NCI-H2196 treated with DMSO at 0.1 percent for 48 hours (cell line): Measurements from ENCODE around the gene SYNE2.
"Not testable (repeated sequence)": the region's sequence is repeated elsewhere in the genome, so short reads cannot be mapped to it uniquely, and the experiment has no call there.

Source experiments
- DNase-seq: peaks from one replicate; lab custom pipeline; 2025; ENCODE audit not compliant: unreplicated experiment; lab: John Stamatoyannopoulos, UW

Gene SYNE2

GRCh38 chr14:64187331-64187730 lies 334.5 kb downstream of the SYNE2 start:
- no peak for DNase-seq

DNA sequence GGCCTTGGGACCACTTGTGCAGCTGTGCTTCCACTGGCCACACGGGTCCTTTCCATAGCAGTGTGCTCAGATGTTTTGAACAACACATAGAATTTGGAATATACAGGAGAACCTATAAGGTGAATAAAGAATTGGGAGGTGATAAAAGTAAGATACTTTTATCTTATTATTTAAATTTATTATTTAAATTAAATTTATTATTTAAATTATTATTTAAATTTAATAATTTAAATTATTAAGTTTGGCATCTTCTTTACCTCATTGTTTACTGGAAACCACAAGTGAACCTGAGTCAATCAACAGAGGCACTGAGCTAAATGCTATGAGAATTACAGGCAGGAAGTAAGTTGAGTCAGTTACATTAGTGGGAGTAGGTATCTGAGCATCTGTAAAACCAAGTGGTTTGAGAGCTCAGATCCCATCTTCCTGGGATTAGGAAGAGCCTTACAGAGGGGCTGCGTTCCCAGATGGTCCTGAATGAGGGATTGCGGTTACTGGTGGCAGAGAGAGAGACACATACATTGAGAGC lies 338.2 kb downstream of the SYNE2 start:
- DNase-seq, result no peak

GRCh38 chr14:64191756-64192155 lies 339.0 kb downstream of the SYNE2 start:
- DNase-seq, result no peak

GRCh38 chr14:64193821-64194220 lies 341.0 kb downstream of the SYNE2 start:
- DNase-seq, result no peak

DNA sequence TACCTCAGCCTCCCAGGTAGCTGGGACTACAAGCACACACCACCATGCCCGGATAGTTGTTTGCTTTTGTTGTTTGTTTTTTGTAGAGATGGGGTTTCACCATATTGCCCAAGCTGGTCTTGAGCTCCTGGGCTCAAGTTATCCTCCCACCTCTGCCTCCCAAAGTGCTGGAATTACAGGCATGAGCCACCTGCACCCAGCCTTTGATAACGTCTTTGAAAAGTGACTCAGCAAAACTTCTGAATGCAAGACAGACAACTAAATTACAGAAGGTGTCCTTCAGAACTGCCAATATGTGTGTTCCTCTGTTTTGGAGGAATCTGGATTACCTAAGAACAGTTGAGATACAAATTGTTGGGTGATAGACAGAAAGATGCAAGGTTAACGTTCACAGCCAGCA lies 341.6 kb downstream of the SYNE2 start:
- no peak for DNase-seq

- DNase-seq, result no peak
These were observed 342.4 kb downstream of the SYNE2 start for GRCh38 chr14:64195199-64195598.

GRCh38 chr14:64196056-64196455 lies 343.3 kb downstream of the SYNE2 start:
- DNase-seq, result no peak

- DNase-seq, result no peak
These were observed 344.1 kb downstream of the SYNE2 start for GRCh38 chr14:64196814-64197411.

- DNase-seq, result no peak
These were observed 345.2 kb downstream of the SYNE2 start for GRCh38 chr14:64197996-64198395.

GRCh38 chr14:64198486-64198885 lies 345.7 kb downstream of the SYNE2 start:
- DNase-seq, result no peak

- DNase-seq, result no peak
These were observed 347.4 kb downstream of the SYNE2 start for GRCh38 chr14:64200170-64200569.

GRCh38 chr14:64201296-64201695 lies 348.5 kb downstream of the SYNE2 start:
- DNase-seq, result no peak

GRCh38 chr14:64201921-64202545 lies 349.2 kb downstream of the SYNE2 start:
- DNase-seq, result no peak

DNA sequence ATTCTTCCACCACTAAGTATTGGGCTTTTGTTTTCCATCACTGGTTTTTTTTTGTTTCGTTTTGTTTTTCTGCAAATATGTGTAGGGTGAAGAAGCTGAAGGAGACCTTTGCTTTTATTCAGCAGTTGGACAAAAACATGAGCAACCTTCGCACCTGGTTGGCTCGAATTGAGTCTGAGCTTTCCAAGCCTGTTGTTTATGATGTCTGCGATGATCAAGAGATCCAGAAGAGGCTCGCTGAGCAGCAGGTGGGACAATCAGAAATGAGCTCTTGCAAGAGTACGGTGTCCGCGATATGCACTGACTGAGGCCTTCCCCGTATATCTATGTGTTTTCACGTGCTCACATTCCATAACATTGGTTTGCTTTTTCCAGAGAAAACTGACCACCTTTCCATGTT lies 349.9 kb downstream of the SYNE2 start:
- no peak for DNase-seq

- DNase-seq, result no peak
These were observed 350.7 kb downstream of the SYNE2 start for GRCh38 chr14:64203366-64204006.

- no peak for DNase-seq
These were observed 355.5 kb downstream of the SYNE2 start for GRCh38 chr14:64208261-64208660.

GRCh38 chr14:64208981-64209380 lies 356.2 kb downstream of the SYNE2 start:
- DNase-seq, result no peak

DNA sequence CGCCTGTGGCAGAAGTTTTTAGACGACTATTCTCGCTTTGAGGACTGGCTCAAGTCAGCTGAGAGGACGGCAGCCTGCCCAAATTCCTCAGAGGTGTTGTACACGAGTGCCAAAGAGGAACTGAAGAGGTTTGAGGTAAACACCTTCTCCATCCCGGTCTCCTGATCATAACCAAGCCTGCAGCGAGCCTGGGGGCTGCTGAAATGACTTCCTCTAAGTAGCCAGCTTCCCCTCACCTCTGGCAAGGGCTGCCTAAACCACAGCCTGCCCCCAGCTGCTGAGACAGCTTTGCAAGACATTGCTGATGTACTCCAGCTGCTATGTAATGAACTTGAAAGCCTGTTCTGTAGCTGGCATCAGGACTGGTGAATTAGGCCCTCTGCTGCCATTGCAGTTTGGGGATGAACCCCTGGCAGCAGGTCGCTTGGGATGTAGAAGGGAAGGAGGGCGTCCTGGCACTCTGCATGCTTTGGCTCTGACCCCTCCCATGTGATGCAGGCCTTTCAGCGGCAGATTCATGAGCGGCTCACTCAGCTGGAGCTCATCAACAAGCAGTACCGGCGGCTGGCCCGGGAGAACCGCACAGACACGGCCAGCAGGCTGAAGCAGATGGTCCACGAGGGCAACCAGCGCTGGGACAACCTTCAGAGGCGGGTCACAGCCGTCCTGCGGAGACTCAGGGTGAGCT lies 356.8 kb downstream of the SYNE2 start:
- no peak for DNase-seq

- DNase-seq, result no peak
These were observed 357.4 kb downstream of the SYNE2 start for GRCh38 chr14:64210216-64210615.

DNA sequence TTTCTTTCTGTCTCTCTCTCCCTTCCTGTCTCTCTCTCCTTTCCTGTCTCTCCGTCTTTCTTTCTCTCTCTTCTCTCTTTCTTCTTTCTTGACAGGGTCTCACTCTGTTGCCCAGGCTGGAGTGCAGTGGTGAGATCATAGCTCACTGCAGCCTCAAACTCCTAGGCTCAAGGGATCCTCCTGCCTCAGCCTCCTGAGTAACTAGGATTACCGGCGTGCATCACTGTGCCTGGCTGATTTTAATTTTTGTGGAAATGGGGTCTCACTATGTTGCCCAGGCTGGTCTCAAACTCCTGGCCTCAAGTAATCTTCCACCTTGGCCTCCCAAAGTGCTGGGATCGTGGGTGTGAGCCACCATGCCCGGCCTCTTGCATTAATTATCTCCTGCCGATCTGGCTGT lies 358.1 kb downstream of the SYNE2 start:
- DNase-seq, result not testable (repeated sequence)

GRCh38 chr14:64212666-64213065 lies 359.9 kb downstream of the SYNE2 start:
- DNase-seq, result no peak

GRCh38 chr14:64213086-64213485 lies 360.3 kb downstream of the SYNE2 start:
- no peak for DNase-seq
